Central memory CD8-positive, alpha-beta T cell (primary cell): ENCODE data around the gene ATXN7L1.
"Not testable (repeated sequence)": the region's sequence is repeated elsewhere in the genome, so short reads cannot be mapped to it uniquely, and the experiment has no call there.

Experiments used
- ATAC-seq: fragments of 150-1000 bp; cut with Tn5 transposase; replicated peaks from 2 replicates; pipeline ENCODE4 v1.10.0; 2022; ENCODE audit warnings: mild to moderate bottlenecking, moderate FRiP score, moderate number of reproducible peaks; ENCODE audit not compliant: poor library complexity, severe bottlenecking; ENCODE audit errors: extremely low read depth
- DNase-seq, 2 donors: peaks; one replicate each; pipeline ENCODE4 v3.0.0; 2021; ENCODE audit warnings: low spot score in 2 of 2
- H3K27ac Mint-ChIP-seq: one replicate; pipeline ENCODE4 v1.8.0; 2022; ENCODE audit warnings: low read depth, mild to moderate bottlenecking, moderate library complexity, mixed read lengths
- H3K27me3 Mint-ChIP-seq: one replicate; pipeline ENCODE4 v1.8.0; 2022; ENCODE audit warnings: mixed read lengths
- H3K36me3 Mint-ChIP-seq: one replicate; pipeline ENCODE4 v1.8.0; 2022; ENCODE audit warnings: mild to moderate bottlenecking, moderate library complexity, mixed read lengths; ENCODE audit not compliant: insufficient read depth
- H3K4me1 Mint-ChIP-seq: one replicate; pipeline ENCODE4 v1.8.0; 2022; ENCODE audit warnings: mixed read lengths
- H3K4me3 Mint-ChIP-seq: one replicate; pipeline ENCODE4 v1.8.0; 2022; ENCODE audit warnings: mild to moderate bottlenecking, moderate library complexity, mixed read lengths
- H3K9me3 Mint-ChIP-seq: one replicate; pipeline ENCODE4 v1.8.0; 2022; ENCODE audit warnings: mixed read lengths

Gene ATXN7L1

GRCh38 chr7:105883179-105883578 lies 6.8 kb upstream of the ATXN7L1 start:
- not testable (repeated sequence) for ATAC-seq, DNase-seq, H3K9me3 Mint-ChIP-seq, H3K27ac Mint-ChIP-seq, H3K4me3 Mint-ChIP-seq, H3K27me3 Mint-ChIP-seq, H3K36me3 Mint-ChIP-seq
- peaks cover 71% of the 10 kb centered on the region for H3K4me1 Mint-ChIP-seq

- Mint-ChIP-seq H3K4me1 (peaks cover 73% of the 10 kb centered on the region), H3K4me3 (no peak overlapping the region), H3K27ac (no peak overlapping the region), H3K36me3 (peaks cover 7% of the 10 kb centered on the region), H3K9me3 (no peaks in the 10 kb centered on the region), H3K27me3 (no peaks in the 10 kb centered on the region)
- no peak for DNase-seq
- no peak for ATAC-seq
Observed at GRCh38 chr7:105881439-105881838, 5.0 kb upstream of the ATXN7L1 start.

- no peaks in the 10 kb centered on the region for H3K27me3 Mint-ChIP-seq
- no peak for DNase-seq
- H3K9me3 Mint-ChIP-seq: no peaks in the 10 kb centered on the region
- no peak overlapping the region for H3K4me3 Mint-ChIP-seq
- peaks cover 72% of the 10 kb centered on the region for H3K4me1 Mint-ChIP-seq
- ATAC-seq: no peak
- H3K27ac Mint-ChIP-seq: peak overlapping the region; percentile 15
- H3K36me3 Mint-ChIP-seq: peaks cover 11% of the 10 kb centered on the region
Observed at GRCh38 chr7:105880571-105881330, 4.4 kb upstream of the ATXN7L1 start.

GRCh38 chr7:105879782-105880181 lies 3.4 kb upstream of the ATXN7L1 start:
- DNase-seq: no peak
- no peak overlapping the region for H3K4me3 Mint-ChIP-seq
- no peak overlapping the region for H3K27ac Mint-ChIP-seq
- no peak for ATAC-seq
- no peaks in the 10 kb centered on the region for H3K9me3 Mint-ChIP-seq
- peaks cover 72% of the 10 kb centered on the region for H3K4me1 Mint-ChIP-seq
- H3K36me3 Mint-ChIP-seq: peaks cover 11% of the 10 kb centered on the region
- no peaks in the 10 kb centered on the region for H3K27me3 Mint-ChIP-seq

GRCh38 chr7:105878746-105879605 lies 2.6 kb upstream of the ATXN7L1 start:
- H3K4me3 Mint-ChIP-seq: peak overlapping the region; percentile 84
- H3K36me3 Mint-ChIP-seq: peaks cover 10% of the 10 kb centered on the region
- ATAC-seq: no peak
- H3K9me3 Mint-ChIP-seq: no peaks in the 10 kb centered on the region
- H3K27me3 Mint-ChIP-seq: no peaks in the 10 kb centered on the region
- no peak for DNase-seq
- peak overlapping the region; percentile 0 for H3K27ac Mint-ChIP-seq
- peaks cover 76% of the 10 kb centered on the region for H3K4me1 Mint-ChIP-seq

- DNase-seq (no peak), ATAC-seq (no peak)
- Mint-ChIP-seq H3K36me3 (peaks cover 10% of the 10 kb centered on the region), H3K27me3 (no peaks in the 10 kb centered on the region), H3K4me1 (peaks cover 70% of the 10 kb centered on the region), H3K9me3 (no peaks in the 10 kb centered on the region), H3K4me3 (peak overlapping the region; percentile 84), H3K27ac (peak overlapping the region; percentile 77)
Observed at GRCh38 chr7:105877736-105878135, 1.3 kb upstream of the ATXN7L1 start.

- H3K27me3 Mint-ChIP-seq: no peaks in the 10 kb centered on the region
- H3K27ac Mint-ChIP-seq: peak overlapping the region; percentile 77
- peaks cover 67% of the 10 kb centered on the region for H3K4me1 Mint-ChIP-seq
- no peaks in the 10 kb centered on the region for H3K9me3 Mint-ChIP-seq
- H3K4me3 Mint-ChIP-seq: peak overlapping the region; percentile 84
- peak; percentile 17 for ATAC-seq
- DNase-seq: peak in 1 of 2 donors; percentile 17
- H3K36me3 Mint-ChIP-seq: peaks cover 11% of the 10 kb centered on the region
Observed at GRCh38 chr7:105876964-105877601, 684 bp upstream of the ATXN7L1 start.

- Mint-ChIP-seq H3K36me3 (peaks cover 11% of the 10 kb centered on the region), H3K9me3 (no peaks in the 10 kb centered on the region), H3K4me1 (peaks cover 52% of the 10 kb centered on the region), H3K27me3 (no peaks in the 10 kb centered on the region), H3K4me3 (peak overlapping the region; percentile 99), H3K27ac (peak overlapping the region; percentile 89)
- ATAC-seq: no peak
- no peak for DNase-seq
Observed at GRCh38 chr7:105875505-105875904, 894 bp downstream of the ATXN7L1 start.

- Mint-ChIP-seq H3K4me3 (peak overlapping the region; percentile 99), H3K27ac (peak overlapping the region; percentile 1), H3K4me1 (peaks cover 46% of the 10 kb centered on the region), H3K9me3 (no peaks in the 10 kb centered on the region), H3K27me3 (no peaks in the 10 kb centered on the region), H3K36me3 (peaks cover 11% of the 10 kb centered on the region)
- no peak for DNase-seq
- ATAC-seq: no peak
Observed at GRCh38 chr7:105874055-105874454, 2.3 kb downstream of the ATXN7L1 start.

GRCh38 chr7:105872491-105872890 lies 3.9 kb downstream of the ATXN7L1 start:
- Mint-ChIP-seq H3K4me1 (peaks cover 36% of the 10 kb centered on the region), H3K4me3 (no peak overlapping the region), H3K36me3 (peaks cover 11% of the 10 kb centered on the region), H3K9me3 (no peaks in the 10 kb centered on the region), H3K27me3 (no peaks in the 10 kb centered on the region), H3K27ac (no peak overlapping the region)
- ATAC-seq: no peak
- DNase-seq: no peak

- no peak for ATAC-seq
- no peaks in the 10 kb centered on the region for H3K9me3 Mint-ChIP-seq
- no peaks in the 10 kb centered on the region for H3K27me3 Mint-ChIP-seq
- no peak overlapping the region for H3K27ac Mint-ChIP-seq
- no peak overlapping the region for H3K4me3 Mint-ChIP-seq
- H3K36me3 Mint-ChIP-seq: peaks cover 7% of the 10 kb centered on the region
- no peak for DNase-seq
- H3K4me1 Mint-ChIP-seq: peaks cover 36% of the 10 kb centered on the region
Observed at GRCh38 chr7:105871142-105871541, 5.3 kb downstream of the ATXN7L1 start.

- peaks cover 37% of the 10 kb centered on the region for H3K4me1 Mint-ChIP-seq
- H3K36me3 Mint-ChIP-seq: peaks cover 5% of the 10 kb centered on the region
- DNase-seq (no peak), ATAC-seq (no peak)
- no peak overlapping the region for H3K27ac Mint-ChIP-seq
- H3K4me3 Mint-ChIP-seq: no peak overlapping the region
- no peaks in the 10 kb centered on the region for H3K27me3 Mint-ChIP-seq
- H3K9me3 Mint-ChIP-seq: no peaks in the 10 kb centered on the region
Observed at GRCh38 chr7:105866102-105866801, 10.1 kb downstream of the ATXN7L1 start.
